HPDE6-E6E7 (cell line): ENCODE results near the gene NCOA1.
A peak's percentile ranks its signal among the peaks of the same experiment; 100 is the strongest.
"Not testable (repeated sequence)": the region's sequence is repeated elsewhere in the genome, so short reads cannot be mapped to it uniquely, and the experiment has no call there.

Experiments used
- DNase-seq: peaks from one replicate; pipeline ENCODE4 v3.0.0; 2011; ENCODE audit warnings: missing footprints; ENCODE audit errors: extremely low spot score

Gene NCOA1

GRCh38 chr2:24474053-24474452 lies 17.0 kb upstream of the NCOA1 start:
- no peak for DNase-seq

DNA sequence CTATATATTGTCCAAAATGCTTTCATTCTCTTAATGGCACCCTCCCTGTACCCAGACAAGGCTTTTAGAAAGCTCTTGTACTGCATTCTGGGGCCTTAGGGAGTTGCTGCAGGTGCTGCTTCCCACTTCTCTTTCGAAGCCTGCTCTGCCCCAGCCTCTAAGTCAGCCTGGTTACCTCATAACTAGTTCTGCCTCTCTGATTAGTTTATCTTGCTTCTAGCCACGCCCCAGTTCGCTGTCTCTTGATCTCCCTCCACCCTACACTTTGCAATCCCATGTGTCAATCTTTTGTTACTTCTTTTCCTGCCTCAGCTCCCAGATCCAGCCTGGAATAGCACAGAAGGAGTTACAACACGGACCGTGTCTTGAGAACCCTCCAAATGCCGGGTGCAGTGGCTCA lies 13.8 kb upstream of the NCOA1 start:
- DNase-seq = no peak

DNA sequence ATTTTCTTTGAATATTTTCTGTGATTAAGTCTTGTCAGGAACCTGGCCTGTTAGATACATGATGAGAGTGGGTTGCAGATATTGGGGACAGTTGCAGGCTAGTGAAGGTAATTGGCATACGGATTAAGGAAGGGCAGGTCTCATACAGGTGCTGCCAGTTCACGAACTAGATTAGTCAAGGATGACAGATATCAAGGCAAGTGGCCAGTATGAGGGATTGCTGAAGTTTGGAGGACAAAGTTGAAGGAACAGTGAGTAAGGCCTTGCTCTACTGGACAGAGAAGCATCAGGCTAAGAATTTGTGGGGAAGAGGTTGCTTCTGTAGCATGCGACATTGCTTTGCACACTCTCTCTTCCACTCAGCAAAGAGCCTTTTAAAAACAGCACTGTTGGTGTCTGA lies 12.8 kb upstream of the NCOA1 start:
- DNase-seq = no peak

GRCh38 chr2:24480245-24480644 lies 10.8 kb upstream of the NCOA1 start:
- DNase-seq = no peak

DNA sequence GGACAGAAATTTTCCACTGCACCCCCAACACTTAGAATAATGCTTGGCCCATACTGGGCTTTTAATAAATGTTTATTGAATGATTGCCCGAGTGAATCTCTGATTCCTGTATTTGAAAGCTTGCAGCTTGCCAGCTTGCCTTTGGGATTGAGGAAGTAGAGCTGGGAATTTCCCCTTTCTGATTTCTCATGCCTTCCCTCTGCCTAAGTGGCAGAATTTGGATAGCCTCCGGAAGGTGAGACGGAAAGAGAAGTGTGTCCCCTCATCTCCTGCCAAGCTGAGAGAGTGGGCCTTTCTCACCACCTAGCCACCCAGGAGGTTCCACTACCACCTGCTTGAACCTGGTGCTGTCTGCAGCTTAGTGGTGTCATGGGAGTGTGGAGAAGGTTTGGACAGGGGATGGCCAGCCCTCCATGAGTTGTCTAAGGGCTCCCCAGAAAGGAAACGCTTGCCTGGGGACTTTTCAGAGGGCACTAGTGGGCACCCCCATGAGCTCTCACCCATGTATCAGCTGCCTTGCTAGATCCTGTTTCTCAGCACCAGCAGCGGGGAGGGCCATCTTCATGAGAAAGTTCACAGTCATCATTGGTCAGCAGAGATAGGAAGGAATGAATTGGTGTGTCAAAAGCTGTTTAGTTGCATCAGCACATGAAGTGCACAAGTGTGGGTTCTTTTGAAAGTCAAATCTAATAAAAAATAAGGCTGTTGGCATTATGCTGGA lies 8.6 kb upstream of the NCOA1 start:
- no peak for DNase-seq

DNA sequence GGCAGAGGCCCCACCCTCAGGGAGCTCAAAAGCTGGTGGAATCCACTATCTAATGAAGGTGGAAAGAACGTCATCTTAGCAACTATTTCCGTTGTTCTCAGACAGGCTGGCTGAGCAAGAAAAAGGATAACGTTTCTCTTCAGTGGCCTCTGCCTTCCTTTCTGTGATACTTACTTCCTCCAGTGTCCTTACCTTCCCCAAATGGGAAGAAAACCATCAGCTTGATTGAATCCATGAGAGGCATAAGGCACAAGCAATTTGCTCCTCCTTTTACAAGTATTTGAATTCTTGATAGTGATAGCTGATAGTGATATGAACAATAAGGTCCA lies 8.1 kb upstream of the NCOA1 start:
- DNase-seq = no peak

DNA sequence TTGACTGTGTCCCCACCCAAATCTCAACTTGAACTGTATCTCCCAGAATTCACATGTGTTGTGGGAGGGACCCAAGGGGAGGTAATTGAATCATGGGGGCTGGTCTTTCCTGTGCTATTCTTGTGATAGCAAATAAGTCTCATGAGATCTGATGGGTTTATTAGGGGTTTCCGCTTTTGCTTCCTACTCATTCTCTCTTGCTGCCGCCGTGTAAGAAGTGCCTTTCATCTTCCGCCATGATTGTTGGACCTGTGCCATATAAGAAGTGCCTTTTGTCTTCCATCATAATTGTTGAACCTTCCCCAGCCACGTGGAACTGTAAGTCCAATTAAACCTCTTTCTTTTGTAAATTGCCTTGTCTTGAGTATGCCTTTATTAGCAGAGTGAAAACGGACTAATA lies 6.4 kb upstream of the NCOA1 start:
- not testable (repeated sequence) for DNase-seq

- no peak for DNase-seq
Observed at GRCh38 chr2:24485197-24485596, 5.9 kb upstream of the NCOA1 start.

GRCh38 chr2:24486636-24487205 lies 4.3 kb upstream of the NCOA1 start:
- DNase-seq = no peak

DNA sequence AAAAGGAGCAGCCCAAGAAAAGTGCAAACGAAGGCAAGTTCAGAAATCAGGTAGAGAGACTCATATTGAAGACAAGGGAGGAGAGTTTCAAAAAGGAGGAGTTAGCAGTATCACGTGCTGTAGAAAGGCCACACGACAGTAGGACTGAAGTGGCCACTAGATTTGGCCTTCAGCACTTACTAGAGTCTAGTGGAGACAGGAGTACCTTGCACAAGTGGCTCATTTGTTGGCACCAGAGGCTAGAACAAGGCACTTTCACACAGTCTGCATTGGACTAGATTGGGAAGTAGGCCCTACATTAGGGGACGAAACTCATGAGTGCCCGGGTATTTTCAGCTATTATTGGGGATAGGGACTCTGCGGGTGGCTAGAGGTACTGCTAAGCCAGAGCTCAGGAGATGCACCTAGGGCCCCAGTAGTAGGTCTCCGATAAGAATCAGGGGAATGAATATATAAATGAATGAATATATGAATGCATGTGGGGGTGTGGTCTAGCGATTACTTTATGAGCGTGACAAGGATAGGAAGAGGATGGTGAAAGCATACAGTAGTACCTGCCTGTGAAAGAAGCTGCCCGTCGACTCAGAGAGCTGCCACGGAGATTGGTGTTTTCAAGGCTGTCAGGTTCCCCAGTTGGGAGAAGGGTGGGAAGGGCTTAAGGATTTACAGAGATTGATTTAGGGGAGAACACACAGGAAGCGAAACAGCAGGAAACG lies 1.4 kb upstream of the NCOA1 start:
- DNase-seq = no peak

GRCh38 chr2:24490181-24490689 lies 819 bp upstream of the NCOA1 start:
- DNase-seq = peak; percentile 43

GRCh38 chr2:24491542-24492420 lies 727 bp downstream of the NCOA1 start:
- DNase-seq = peak; percentile 4

- DNase-seq = no peak
Observed at GRCh38 chr2:24492421-24493279, 1.6 kb downstream of the NCOA1 start.

DNA sequence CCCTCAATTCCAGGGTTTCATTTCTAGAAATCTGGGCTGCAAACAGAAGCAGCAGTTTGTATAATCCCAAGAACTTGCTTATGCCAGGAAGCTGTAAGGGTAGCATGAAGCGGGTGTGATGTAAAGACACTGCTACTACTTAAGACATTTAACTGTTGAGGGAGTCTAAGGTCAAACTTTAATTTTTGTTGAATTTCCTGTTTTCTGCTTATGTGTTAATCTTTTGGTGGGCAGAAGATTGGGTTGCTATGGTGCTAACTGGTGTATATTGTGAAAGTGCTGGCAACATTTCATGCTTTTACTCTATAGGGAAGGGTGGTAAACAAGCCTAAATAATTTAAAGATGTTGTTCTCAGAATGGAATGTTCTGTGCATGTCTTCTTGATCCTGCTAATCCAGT lies 2.7 kb downstream of the NCOA1 start:
- no peak for DNase-seq

DNA sequence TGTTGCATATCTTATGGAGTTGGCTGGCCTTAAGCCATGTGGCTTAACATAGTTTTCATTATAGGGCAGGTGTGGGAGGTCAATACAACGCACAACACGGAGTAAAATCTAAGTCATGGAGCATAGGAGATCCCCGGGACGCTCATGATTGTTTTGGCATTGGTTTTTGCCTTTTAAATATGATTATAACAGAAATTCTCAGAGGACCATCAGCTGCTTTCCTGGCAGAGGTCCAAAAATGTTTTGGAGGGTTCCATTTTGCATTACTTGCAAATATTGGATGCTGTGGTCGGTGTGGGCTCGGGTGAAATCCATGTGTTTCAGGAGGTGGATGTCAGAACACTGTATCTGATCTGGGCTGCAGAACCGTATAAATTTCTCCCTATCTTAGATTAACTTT lies 3.4 kb downstream of the NCOA1 start:
- DNase-seq = no peak

DNA sequence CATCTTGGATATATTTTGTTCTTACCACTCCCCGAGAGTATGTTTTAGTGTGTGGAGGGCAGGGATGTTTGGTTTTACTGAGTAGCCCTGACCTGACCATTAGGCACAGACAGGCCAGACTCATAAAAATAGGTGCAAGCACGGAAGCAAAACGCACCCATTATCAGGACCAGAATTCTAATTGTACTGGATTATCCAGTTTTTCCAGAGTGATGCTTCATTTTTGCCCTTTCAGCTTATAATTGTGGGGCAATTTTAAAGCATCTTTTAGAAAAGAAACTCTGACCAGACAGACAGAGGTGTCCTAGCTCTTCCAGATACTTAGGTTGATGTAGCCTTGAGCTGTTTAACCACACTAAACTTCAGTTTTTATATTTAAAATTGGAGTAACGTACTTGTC lies 4.4 kb downstream of the NCOA1 start:
- no peak for DNase-seq

GRCh38 chr2:24496959-24497358 lies 5.9 kb downstream of the NCOA1 start:
- no peak for DNase-seq

DNA sequence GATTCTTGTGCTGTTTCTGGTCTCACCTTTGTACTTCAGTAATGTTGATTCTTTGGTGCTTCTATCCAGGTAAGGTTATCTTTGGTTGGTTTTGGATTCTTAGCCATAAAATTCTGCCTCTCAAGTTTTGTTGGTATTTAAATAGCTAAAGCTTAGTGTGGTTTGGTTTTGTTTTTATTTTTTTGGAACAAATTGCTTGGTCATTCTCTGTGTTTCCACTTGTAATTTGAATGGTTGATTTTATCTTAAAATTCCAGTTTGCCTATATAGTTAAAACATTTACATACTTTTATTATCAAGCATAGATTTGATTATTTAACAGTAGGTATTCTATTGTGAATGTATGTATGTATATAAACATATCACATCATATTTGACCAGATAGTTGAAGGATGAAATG lies 6.6 kb downstream of the NCOA1 start:
- DNase-seq = no peak

DNA sequence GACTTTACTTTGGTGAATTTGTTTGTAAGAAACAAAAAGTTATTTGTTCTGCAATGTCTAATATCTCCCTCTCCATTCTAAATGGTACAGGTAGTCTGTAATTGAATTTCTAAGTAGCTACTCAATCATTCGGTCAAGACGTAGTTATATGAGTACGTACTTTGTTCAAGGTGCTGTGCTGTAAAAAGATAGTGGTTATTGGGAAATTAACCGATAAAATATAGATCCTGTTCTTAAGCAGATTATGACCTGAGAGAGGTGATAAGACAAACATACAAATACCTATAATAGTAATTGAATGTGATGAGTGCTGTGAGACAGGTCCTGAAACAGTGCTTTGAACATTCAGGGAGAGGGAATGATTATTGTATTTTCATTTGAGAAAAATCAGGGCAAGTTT lies 7.1 kb downstream of the NCOA1 start:
- DNase-seq = no peak

DNA sequence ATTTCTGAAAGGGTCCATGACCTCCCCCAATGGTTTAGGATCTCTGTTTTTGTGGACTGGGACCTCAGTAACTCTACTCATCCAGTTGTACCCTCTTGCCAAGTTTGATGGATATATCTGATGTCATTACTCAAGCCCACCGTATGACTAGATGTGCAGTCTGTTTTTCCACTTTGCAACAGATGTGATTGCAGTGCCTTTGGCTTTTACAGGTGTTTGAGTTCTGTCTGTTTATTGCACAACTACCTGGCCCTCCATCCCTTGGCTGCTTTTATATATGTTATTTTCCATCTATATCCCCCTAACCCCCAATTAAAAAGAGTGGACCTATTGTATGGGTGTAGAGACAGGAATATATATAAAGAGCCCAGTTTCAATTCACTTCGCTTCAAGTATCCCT lies 10.8 kb downstream of the NCOA1 start:
- no peak for DNase-seq
